Mesenteric fat pad (tissue), 1 donor: Measurements from ENCODE around the gene SLC35F5. TPM values are rescaled to one million over a fixed set of nuclear protein-coding genes. Genes with fewer than 3 reads are reported as not detected.
"Not testable (repeated sequence)": the region's sequence is repeated elsewhere in the genome, so short reads cannot be mapped to it uniquely, and the experiment has no call there.

Experiments used
- DNase-seq: peaks from one replicate; pipeline ENCODE4 v3.0.0-alpha.2; 2020; ENCODE audit warnings: low spot score
- long read RNA-seq: library from polyadenylated mRNA; unstranded; transcript quantifications from one replicate; pipeline ENCODE4 v2.0.0, GENCODE V29; 2020
- total RNA-seq: library from RNA; stranded (reverse); fragmentation: NEBNext Ultra II Directional; extraction: Animal tissue kit (Norgen Biotek cat#: 25700); gene quantifications from one replicate; pipeline ENCODE4 v1.2.1, GENCODE V29; 2021
- donor health status: DM: yes; HTN: yes; CAD: no.

Gene SLC35F5, protein sequence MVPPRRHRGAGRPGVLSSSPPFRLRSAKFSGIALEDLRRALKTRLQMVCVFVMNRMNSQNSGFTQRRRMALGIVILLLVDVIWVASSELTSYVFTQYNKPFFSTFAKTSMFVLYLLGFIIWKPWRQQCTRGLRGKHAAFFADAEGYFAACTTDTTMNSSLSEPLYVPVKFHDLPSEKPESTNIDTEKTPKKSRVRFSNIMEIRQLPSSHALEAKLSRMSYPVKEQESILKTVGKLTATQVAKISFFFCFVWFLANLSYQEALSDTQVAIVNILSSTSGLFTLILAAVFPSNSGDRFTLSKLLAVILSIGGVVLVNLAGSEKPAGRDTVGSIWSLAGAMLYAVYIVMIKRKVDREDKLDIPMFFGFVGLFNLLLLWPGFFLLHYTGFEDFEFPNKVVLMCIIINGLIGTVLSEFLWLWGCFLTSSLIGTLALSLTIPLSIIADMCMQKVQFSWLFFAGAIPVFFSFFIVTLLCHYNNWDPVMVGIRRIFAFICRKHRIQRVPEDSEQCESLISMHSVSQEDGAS
- total RNA-seq: 61.6 TPM
- long read RNA-seq, full-length matches to known transcripts: 47 of 73 reads
- long read RNA-seq, partial matches to known transcripts: 4 of 73 reads
- long read RNA-seq, other reads (novel, unspliced or antisense): 22 of 73 reads

DNA sequence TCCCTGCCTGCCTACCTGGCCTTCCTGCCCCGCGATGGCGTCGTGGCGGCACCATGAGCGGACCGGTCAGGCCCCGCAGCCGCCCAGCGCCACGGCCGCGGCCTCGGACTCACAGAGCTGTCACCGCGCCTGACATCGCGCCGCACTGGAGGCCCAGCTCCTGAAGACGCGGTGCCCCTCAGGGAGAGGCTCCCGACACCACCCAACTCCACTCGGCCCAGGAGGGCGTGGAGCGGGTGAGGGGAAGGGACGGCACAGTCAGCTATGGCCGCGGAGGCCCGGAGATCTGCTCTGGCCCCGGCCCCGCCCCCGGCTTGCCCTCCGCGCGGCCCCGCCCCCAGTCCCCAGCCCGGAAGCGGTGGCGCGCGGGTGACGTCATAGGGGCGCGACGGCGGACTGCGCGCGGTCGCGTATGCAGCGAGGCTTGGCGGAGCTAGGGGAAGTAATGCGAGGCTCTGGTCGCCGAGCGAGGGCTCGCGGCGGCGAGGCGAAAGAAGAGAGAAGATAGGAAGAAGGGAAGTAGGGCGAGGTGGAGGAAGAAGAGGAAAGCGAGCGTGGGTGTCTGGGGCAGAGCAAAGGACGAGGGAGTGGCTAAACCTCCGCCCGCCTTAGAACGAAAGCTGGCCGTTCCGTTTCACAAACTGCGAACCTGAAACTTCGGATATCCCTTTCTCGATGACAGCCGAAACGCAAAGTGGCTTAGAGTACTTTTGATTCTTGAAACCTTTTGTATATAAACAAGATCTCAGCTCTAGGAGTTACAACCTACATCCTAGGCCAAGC lies at the start of gene SLC35F5:
SLC35F5 (minus strand) TSS at position 288 of the 783 bp plus-strand sequence; CDS start at position 55, 233 bp downstream.
- DNase-seq: peak; percentile 96

DNA sequence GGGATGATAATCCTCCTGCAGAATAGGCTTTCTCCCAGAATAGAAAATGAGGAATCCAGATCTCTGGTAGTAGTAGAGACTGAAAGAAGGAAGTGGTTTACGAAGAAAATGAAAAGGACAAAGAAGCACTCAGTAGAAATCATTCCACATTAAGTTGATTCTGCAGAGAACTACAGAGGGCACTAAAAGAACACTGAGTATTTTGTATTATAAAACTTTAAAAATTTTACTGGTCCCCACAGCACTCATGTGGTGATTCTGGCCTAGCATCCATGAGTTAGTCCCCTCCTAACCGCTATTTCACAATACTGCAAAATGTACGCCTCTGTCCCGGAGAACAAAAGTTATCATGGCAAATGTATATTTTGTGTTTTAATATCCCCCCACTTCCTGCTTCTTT lies 42.9 kb upstream of the SLC35F5 start:
- no peak for DNase-seq

DNA sequence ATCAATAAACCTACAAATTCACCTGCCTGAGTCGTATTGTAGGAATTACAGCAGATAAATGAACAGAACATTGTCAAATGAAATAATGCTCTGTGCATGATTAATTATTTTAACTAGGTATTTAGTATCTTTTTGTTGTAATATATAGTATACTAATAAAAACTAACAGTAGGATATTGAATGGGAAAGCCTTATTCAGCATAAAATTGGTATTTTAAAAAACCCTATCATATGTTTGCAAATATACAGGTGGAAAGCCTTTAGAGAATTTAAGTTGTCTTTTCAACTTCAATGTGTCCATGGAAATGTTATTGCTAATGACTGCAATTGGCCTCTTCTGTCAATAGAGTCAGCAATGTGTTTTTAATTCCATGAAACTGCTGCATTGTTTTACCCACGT lies 40.8 kb upstream of the SLC35F5 start:
- DNase-seq: no peak

DNA sequence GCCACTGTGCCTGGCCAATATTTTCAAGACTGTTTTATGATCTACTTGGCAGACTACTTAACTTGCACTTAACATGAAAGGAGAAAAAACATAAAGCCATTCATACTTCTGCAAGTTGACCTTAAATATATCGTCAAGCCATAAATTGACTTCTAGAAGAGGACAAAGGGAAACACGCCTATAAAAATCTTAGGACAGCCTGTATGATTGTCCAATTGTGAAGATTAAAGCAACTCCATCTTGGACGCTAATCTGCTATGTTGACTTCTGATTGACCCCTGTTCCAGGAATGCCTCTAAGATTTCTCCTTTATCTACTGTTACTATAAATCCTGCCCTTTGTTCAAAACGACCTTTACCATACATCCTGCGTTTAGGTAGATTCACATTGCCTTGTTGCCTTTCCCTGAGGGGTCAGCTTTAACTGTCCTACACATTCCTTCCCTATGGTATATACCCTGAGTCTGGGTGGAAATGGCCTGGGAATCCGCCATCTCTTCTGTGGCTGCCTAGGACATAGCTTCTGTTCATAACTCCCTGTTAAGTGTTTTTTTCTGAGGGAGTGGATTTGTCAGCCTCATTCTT lies 40.2 kb upstream of the SLC35F5 start:
- DNase-seq: no peak

DNA sequence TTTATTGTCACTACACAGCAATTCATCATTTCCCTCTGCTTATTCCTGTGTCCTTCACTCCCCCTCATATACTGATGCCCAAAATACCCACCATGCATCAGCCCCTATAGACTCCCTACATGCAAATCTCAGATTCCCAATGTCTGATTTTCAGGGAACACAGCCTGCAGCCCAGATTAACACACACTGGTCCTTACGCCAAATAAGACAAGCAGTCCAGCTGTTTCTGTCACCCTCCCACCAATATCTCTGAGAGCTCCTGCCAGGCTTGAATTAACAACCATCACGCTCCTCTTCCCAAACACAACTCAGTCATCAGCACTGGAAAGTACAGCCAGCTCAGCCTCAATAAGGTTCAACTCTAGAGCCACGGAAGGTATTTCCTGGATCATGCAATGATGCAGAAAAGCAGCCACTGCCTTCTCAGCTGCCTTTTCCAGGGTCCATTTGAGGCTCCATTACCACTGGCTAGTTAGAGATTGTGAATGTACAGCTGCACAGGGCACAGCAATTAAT lies 39.0 kb upstream of the SLC35F5 start:
- DNase-seq: no peak

DNA sequence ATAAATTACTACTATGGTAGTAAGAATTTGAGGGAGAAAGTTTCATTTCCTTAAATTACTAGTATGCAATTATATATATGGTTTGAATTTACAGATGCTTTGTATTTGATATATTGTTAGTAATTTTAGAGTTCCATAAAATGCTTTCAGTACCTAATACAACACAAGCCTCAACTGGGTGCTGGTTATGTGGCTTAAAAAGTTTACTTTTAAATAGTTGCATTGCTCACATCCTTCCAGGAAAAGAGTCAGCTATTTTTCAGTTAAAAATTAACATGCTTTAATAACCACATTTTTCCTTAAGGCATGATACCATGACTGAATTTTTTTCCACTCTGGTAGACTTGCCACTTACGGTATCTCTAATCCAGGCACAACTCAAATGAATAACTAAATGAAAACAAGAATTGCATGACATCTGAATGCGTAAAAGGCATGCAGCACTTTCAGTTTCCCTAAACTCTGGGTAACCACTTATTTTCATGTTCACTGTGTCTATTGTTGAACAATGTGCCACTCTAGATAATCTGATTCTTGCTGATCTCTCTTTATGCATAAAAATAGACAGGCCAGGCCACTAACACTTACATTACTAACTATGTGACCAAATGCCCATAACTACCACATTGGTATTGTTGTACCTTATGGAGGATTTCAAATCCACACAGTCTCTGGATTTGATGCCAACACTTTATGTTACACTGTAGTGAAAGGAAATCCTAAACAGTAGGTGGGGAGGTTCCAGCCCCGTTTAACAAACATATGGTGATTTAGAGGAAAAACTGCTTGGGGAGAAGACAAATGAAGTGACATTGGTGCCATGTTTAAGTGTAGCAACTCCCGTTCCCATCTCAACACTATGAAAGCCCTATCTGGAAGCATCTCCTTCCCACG lies 35.5 kb upstream of the SLC35F5 start:
- DNase-seq: no peak

DNA sequence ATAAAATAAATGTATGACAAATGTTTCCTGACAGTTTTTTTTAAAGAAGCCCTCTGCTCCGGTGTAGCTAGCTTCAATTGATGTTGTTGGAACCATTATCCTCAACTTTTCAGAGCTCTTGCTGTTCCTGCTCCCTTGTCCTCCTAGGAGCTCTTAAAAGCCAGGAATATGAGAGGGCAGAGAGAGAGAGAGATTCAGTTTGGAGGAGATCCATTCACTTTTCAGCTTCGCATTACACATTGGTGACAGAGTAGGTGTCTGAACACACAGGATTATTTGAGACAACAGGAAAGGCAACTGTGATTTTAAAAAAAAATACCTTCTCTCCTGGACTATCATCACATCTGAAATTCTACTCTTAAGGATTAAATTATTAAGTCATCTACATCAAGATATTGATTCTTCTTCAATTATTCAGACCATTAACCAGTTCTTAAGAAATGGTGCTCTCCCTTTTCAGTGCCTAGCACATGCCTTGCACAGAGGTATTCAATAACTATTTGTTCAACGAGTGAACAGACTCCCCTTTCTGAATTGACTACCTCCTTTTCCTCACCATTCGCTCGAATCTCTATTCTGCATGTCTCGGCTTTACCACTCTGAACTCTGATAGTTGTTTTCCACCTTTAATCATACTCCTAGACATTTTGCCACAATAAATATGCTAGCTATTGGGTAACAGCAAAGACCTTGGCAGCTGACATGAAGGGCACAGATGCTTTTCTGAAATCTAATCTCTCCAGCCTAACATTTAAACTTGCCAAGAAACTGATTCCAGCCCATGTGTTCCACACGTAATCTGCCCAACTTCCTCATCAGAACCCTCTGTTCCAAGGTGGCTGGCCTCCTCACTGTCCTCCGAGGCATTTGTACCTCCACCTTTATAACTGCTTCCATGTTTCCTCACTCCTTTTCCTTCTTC lies 28.6 kb upstream of the SLC35F5 start:
- no peak for DNase-seq

DNA sequence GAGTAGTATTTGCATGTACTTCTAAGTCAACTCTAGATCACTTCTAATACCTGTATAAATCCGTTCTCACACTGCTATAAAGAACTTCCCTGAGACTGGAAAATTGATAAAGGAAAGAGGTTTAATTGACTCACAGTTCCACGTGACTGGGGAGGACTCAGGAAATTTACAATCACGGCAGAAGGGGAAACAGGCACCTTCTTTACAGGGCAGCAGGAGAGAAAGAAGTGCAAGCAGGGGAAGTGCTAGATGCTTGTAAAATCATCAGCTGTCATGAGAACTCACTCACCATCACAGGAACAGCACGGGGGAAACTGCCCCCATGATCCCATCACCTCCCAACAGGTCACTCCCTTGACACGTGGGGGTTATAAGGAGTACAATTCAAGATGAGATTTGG lies 24.0 kb upstream of the SLC35F5 start:
- DNase-seq: no peak

DNA sequence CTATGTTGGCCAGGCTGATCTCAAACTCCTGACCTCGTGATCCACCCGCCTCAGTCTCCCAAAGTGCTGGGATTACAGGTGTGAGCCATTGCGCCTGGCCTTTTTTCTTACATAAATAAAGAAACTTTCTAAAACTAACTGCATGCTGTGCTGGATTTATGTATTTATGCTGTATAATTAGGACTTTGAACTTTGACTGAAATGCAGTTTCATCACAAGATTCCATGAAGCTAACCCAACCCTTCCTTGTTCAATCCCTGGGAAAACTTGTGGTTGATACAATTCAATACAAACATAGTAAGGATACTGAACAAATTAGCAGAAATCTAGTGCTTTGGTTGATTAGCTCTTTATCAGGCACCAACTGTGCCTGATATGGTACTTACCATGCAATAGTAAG lies 20.9 kb upstream of the SLC35F5 start:
- DNase-seq: no peak

DNA sequence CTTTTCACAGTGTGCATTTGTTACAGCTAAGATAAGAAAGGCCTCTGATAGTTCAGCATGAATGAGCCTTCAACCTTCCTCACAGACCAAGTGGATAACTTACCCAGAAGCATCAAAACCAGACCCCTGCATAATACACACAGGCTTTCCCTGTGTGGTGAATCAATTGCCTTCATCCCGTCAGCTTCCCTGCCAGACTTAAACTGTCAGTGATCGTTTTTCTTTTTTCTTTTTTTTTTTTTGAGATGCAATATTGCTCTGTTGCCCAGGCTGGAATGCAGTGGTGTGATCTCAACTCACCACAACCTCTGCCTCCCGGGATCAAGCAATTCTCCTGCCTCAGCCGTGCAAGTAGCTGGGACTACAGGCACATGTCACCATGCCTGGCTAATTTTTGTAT lies 20.5 kb upstream of the SLC35F5 start:
- no peak for DNase-seq

DNA sequence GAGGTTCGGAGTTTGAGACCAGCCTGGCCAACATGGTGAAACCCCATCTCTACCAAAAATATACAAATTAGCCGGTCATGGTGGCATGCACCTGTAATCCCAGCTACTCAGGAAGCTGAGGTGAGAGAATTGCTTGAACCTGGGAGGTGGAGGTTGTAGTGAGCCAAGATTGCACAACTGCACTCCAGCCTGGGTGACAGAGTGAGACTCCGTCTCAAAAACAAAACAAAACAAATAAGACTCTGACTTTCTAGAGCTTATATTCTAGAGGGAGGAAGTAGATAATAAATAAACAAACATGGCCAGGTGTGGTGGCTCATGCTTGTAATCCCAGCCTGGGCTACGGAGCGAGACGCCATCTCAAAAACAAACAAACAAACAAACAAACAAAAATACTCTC lies 18.2 kb upstream of the SLC35F5 start:
- DNase-seq: not testable (repeated sequence)

DNA sequence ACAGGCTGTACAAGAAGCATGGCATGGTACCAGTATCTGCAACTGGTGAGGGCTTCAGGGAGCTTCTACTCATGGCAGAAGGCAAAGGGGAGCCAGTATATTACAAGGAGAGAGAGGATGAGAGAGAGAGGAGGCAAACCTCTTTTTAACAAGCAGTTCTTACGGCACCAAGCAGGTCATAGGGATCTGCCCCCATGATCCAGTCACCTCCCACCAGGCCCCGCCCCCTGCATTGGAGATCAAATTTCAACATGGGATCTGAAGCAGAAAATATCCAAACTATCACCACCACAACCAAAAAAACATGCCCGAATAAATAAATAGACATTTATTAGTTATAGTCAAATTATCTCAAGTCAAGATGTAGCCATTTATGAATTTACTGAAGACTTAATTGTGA lies 14.5 kb upstream of the SLC35F5 start:
- DNase-seq: no peak

DNA sequence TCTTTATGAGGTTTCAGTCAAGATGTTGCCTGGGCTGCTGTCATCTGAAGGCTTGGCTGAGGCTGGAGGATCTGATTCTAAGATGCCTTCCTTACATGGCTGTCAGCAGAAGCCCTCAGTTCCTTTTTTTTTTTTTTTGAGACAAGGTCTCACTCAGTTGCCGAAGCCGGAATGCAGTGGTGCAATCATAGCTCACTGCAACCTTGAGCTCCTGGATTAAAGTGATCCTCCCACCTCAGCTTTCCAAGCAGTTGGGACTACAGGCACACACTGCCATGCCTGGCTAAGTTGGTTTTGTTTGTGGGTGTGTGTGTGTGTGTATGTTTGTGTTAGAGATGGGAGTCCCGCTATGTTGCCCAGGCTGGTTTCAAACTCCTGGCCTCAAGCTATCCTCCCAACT lies 13.1 kb upstream of the SLC35F5 start:
- DNase-seq: no peak

DNA sequence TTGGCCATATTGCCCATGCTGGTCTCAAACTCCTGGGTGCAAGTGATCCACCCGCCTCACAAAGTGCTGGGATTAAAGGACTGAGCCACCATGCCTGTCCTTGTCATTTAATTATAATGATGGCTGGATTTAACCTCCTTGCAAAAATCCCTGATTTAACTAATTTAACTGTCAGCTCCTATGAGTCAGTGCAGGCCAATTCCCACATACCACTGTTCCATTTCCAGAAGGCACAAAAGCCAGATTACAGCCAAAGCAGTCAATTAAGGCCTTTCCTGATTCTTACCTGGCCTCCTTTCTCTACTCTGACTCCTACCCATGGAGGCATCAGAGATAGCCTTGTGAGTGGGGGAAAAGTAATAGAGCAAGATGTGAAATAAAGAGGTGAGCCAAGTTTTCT lies 12.3 kb upstream of the SLC35F5 start:
- DNase-seq: no peak

DNA sequence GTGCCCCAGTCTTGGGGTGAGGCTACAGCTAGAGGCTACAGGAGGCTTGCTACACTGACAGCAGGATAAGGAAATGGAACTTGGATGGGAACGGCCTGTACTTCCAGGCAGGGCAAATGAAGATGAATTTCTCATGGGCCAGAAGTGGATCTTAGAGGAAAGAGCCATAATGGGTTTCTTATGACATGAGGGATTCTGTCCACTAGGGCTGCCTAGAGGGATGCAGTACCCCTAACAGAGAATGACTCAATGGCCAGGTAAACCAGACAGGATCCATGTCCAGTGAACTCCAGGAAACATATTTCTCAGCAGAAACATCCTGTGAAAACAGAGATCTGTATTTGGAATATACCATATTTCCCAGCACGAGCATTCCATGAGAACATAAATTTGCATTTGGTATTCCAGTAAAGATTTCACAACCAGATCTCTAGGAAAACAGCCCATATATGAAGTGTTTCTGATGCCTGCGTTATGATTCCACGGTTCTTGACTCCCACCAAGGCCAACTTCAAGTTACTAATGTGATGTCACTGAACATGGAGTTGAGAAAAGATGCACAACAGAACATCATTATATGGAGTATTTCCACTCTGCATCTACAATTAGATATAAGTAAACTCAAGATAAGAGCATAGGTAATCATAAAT lies 11.5 kb upstream of the SLC35F5 start:
- no peak for DNase-seq

DNA sequence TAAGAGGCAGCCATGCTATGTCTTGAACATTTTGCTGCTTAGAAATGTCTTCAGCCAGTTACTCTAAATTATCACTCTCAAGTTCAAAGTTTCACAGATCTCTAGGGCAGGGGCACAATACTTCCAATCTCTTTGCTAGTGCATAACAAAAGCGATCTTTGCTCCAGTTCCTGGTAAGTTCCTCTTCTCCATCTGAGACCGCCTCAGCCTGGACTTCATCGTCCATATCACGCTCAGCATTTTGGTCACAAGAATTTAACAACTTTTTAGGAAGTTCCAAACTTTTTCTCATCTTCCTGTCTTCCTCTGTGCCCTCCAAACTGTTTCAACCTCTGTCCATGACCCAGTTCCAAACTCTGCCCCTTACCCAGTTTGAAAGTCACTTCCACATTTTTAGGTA lies 8.8 kb upstream of the SLC35F5 start:
- DNase-seq: no peak

DNA sequence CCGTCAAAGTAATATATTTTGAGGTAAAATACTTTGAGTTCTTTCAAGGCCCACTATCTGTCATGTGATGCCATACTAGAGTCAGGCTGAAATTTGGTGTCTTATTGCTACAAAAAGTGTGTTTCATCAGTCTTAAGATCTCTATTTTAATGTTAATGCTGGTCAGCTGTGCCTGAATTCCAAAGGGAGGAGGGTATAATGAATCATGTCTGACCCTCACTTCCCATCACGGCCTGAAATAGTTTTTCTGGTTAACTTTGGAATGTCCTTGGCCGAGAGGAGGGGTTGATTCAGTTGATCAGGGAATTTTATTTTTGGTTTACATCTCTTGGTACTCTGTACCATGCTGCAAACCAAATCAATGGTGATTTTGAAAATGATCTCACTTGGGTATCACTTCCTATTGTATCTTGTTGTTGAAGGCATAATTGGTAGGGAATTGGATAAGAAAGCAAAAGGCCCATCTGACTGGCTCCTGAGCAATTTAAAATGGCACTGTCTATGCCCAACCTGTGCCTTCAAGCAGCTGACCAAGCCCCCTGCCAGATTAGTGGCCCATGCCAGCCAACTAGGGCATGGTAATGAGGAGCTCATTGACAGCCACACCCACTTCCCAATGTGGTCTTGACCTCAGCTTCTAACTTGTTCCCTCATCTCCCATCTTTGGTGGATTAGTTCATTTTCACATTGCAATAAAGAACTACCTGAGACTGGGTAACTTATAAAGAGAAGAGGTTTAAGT lies 6.1 kb upstream of the SLC35F5 start:
- no peak for DNase-seq

DNA sequence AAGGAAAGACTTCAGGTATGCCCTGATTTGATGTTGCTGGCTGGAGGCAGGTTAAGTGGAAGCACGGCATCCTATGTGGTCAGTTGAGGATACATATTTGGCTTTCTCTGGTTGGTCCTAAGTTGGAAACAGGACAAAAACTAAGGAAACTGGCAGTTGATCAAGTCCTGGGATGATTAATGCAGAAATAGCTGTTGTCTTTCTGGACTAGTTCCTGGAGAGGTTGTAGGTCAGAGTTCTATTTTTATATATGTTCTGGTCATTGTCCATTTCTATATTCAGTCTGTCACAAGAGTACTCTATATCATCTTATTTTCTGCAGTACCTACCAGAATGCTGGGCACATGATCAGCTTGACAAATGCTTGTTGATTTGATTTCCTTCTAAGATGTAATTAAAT lies 4.0 kb upstream of the SLC35F5 start:
- no peak for DNase-seq
